ENCODE measurements around the gene HSPA1A. TPM values are rescaled to one million over a fixed set of nuclear protein-coding genes. Genes with fewer than 3 reads are reported as not detected.
"Not testable (repeated sequence)": the region's sequence is repeated elsewhere in the genome, so short reads cannot be mapped to it uniquely, and the experiment has no call there.

Gene HSPA1A
- total and polyA plus RNA-seq, 2 donors (not counting 1 experiment from before 2014, with no cell fraction given) = 66.3 to 70.0 TPM

DNA sequence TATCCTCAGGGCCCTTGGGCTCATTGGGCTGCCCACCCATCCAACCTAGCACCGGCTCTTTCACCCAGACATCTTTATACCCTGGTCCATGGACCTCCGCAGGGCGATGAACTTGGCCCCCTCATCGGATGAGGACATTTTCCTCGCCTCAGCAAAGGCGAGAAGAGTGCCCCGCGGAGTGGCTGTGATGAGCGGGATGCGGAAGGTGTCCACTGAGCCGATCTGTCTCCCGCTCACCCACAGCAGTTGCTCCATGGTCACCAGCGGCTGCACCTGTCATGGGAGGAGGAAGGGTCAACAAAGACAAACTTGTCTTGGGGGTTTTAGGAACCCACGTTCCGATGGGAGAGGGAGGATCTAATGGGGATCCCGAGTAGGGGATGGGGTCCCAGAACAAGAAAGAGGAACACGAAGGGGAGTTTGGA is 46.6 kb downstream of the HSPA1A start:
- Histone ChIP-seq H2AFZ (ENCODE audit: low read length) (no peak overlapping the region), H3K36me3 (ENCODE audit: control insufficient read depth, insufficient read depth, low read length) (peaks cover 14% of the 10 kb centered on the region), H4K20me1 (ENCODE audit: control insufficient read depth, extremely low read depth, insufficient read depth, low read length) (no peaks in the 10 kb centered on the region), H3K4me2 (ENCODE audit: extremely low read depth, insufficient read depth, low read length) (peak overlapping the region; percentile 97), H3K4me3 (replicated peaks in 1 of 4; ENCODE audit: control extremely low read depth in 1 of 4, insufficient read depth in 1 of 4, low read depth in 3 of 4, low read length in 4 of 4) (peak overlapping the region; percentile 75 to 94 (median 84)), H3K27ac (ENCODE audit: insufficient read depth, low read length) (peak overlapping the region; percentile 85), H3K9me3 (ENCODE audit: control insufficient read depth, insufficient read depth, low read depth, low read length) (no peaks in the 10 kb centered on the region), H3K27me3 (ENCODE audit: control insufficient read depth, insufficient read depth, low read length) (no peaks in the 10 kb centered on the region), H3K9ac (ENCODE audit: insufficient read depth, low read length) (peak overlapping the region; percentile 76), H3K4me1 (ENCODE audit: control insufficient read depth, extremely low read depth, insufficient read depth, low read length) (peaks cover 4% of the 10 kb centered on the region), H3K79me2 (ENCODE audit: control insufficient read depth, insufficient read depth, low read length) (peaks cover 6% of the 10 kb centered on the region)
- TF ChIP-seq, protein P1, sequence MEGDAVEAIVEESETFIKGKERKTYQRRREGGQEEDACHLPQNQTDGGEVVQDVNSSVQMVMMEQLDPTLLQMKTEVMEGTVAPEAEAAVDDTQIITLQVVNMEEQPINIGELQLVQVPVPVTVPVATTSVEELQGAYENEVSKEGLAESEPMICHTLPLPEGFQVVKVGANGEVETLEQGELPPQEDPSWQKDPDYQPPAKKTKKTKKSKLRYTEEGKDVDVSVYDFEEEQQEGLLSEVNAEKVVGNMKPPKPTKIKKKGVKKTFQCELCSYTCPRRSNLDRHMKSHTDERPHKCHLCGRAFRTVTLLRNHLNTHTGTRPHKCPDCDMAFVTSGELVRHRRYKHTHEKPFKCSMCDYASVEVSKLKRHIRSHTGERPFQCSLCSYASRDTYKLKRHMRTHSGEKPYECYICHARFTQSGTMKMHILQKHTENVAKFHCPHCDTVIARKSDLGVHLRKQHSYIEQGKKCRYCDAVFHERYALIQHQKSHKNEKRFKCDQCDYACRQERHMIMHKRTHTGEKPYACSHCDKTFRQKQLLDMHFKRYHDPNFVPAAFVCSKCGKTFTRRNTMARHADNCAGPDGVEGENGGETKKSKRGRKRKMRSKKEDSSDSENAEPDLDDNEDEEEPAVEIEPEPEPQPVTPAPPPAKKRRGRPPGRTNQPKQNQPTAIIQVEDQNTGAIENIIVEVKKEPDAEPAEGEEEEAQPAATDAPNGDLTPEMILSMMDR (conservative IDR thresholded peaks at IDR 0.05 in 1 of 2, IDR thresholded peaks at IDR 0.05 in 1 of 2; ENCODE audit: low read depth in 1 of 2, low read length in 2 of 2) = no peak
- no peak for TF ChIP-seq EZH2 (IDR thresholded peaks at IDR 0.05; ENCODE audit: low read length, missing control alignments)
- DNase-seq (ENCODE audit: low read depth in 2 of 2) = no peak

DNA sequence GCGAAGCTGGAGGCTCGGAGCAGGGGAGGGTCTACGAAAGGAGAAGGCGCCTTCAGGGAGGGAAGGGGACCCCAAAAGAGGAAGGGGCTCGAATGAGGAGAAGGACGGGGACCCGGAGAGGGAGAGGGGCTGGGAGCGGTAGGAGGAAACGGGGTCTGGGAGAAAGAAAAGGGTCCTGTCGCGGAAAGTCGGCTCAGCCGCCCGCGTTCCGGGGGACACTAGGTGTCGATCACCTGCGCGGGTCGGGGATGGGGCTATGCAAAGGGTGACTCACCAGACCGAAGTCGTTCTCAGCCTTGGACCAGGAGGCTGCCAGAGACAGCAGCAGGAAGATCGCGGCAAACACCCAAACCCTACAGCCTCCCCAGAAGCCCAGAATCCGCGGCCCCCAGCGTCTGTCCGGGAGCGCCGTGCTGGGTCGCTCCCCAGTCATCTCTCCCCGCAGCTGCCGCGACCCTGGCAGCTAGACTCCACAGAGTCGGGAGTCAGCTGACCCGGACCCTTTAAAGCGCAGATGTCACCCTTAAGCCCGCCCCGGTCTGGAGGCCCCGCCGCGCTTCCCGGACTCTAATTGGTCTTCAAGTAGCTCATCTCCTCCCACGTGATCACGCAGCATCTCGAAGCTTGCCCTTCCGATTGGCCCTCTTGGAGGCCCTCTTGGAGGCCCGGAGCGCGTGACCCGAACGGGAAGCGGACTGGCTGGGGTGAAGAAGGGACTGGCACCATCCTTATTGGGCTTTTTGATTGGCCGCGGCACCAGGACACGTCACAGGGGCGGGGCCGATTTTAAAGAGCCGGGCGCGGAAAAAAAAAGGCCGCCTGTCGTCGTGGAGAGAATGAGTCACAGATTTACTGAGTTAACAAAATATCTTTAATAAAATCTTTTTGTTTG is 47.2 kb downstream of the HSPA1A start, which contains the start of gene NEU1:
NEU1 (minus strand) TSS at position 478 of the 892 bp plus-strand sequence; CDS start at position 433, 45 bp downstream.
- H3K9ac ChIP-seq (ENCODE audit: insufficient read depth, low read length) = peak within 1 kb of the TSS; percentile 76
- peak within 1 kb of the TSS; percentile 85 for H3K27ac ChIP-seq (ENCODE audit: insufficient read depth, low read length)
- no peak for TF ChIP-seq EZH2 (IDR thresholded peaks at IDR 0.05; ENCODE audit: low read length, missing control alignments)
- TF ChIP-seq, protein P1 (conservative IDR thresholded peaks at IDR 0.05 in 1 of 2, IDR thresholded peaks at IDR 0.05 in 1 of 2; ENCODE audit: low read depth in 1 of 2, low read length in 2 of 2) = no peak
- peak within 1 kb of the TSS; percentile 97 for H3K4me2 ChIP-seq (ENCODE audit: extremely low read depth, insufficient read depth, low read length)
- H3K4me3 ChIP-seq (replicated peaks in 1 of 4; ENCODE audit: control extremely low read depth in 1 of 4, insufficient read depth in 1 of 4, low read depth in 3 of 4, low read length in 4 of 4) = peak within 1 kb of the TSS; percentile 75 to 94 (median 88)
- peaks cover 4% of the 10 kb centered on the region for H3K4me1 ChIP-seq (ENCODE audit: control insufficient read depth, extremely low read depth, insufficient read depth, low read length)
- peak within 1 kb of the TSS; percentile 95 for H2AFZ ChIP-seq (ENCODE audit: low read length)
- H3K9me3 ChIP-seq (ENCODE audit: control insufficient read depth, insufficient read depth, low read depth, low read length) = no peaks in the 10 kb centered on the region
- H3K27me3 ChIP-seq (ENCODE audit: control insufficient read depth, insufficient read depth, low read length) = no peaks in the 10 kb centered on the region
- H3K36me3 ChIP-seq (ENCODE audit: control insufficient read depth, insufficient read depth, low read length) = peaks cover 14% of the 10 kb centered on the region
- no peaks in the 10 kb centered on the region for H4K20me1 ChIP-seq (ENCODE audit: control insufficient read depth, extremely low read depth, insufficient read depth, low read length)
- DNase-seq (ENCODE audit: low read depth in 2 of 2) = peak; percentile 100
- peaks cover 6% of the 10 kb centered on the region for H3K79me2 ChIP-seq (ENCODE audit: control insufficient read depth, insufficient read depth, low read length)

DNA sequence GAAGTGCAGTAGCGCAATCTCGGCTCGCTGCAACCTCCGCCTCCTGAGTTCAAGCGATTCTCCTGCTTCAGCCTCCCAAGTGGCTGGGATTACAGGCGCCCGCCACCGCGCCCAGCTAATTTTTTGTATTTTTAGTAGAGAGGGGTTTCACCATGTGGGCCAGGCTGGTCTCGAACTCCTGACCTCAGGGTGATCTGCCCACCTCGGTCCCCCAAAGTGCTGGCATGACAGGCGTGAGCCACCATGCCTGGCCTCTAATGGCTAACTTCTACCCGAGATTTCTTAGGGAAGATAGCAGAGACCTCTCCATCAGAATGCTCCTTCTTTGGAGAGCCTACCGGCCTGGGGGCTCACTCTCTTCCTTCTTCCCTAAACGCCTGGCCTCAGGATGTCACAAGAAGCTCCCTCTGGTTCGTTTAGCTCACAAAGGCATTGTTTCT is 48.8 kb downstream of the HSPA1A start:
- not testable (repeated sequence) for H3K79me2 ChIP-seq (ENCODE audit: control insufficient read depth, insufficient read depth, low read length); H3K4me1 ChIP-seq (ENCODE audit: control insufficient read depth, extremely low read depth, insufficient read depth, low read length); H3K27ac ChIP-seq (ENCODE audit: insufficient read depth, low read length); H3K9me3 ChIP-seq (ENCODE audit: control insufficient read depth, insufficient read depth, low read depth, low read length); H2AFZ ChIP-seq (ENCODE audit: low read length); H4K20me1 ChIP-seq (ENCODE audit: control insufficient read depth, extremely low read depth, insufficient read depth, low read length); H3K9ac ChIP-seq (ENCODE audit: insufficient read depth, low read length); H3K27me3 ChIP-seq (ENCODE audit: control insufficient read depth, insufficient read depth, low read length); DNase-seq (ENCODE audit: low read depth in 2 of 2)
- Histone ChIP-seq H3K36me3 (ENCODE audit: control insufficient read depth, insufficient read depth, low read length) (peaks cover 10% of the 10 kb centered on the region), H3K4me3 (replicated peaks in 1 of 4; ENCODE audit: control extremely low read depth in 1 of 4, insufficient read depth in 1 of 4, low read depth in 3 of 4, low read length in 4 of 4) (peak overlapping the region; percentile 57 to 89 (median 62)), H3K4me2 (ENCODE audit: extremely low read depth, insufficient read depth, low read length) (peak overlapping the region; percentile 90)
